Neural cell (in vitro differentiated cells): ENCODE measurements around the gene ACOXL. TPM values are rescaled to one million over a fixed set of nuclear protein-coding genes. Genes with fewer than 3 reads are reported as not detected.

Experiments
- H2AFZ ChIP-seq: fragments of 200-600, 300-800 bp; sonication (generic), shearing (Covaris generic); 2 replicates; pipeline ENCODE4 v1.6.0; 2014; ENCODE audit warnings: low read depth, mild to moderate bottlenecking, antibody characterized with exemption, low read length, moderate library complexity
- H3F3A ChIP-seq: fragments of 200-600 bp; shearing (Covaris generic); 2 replicates; pipeline ENCODE4 v1.6.1; 2016; ENCODE audit warnings: mild to moderate bottlenecking, moderate library complexity, mixed read lengths, antibody characterized with exemption, low read length; ENCODE audit not compliant: insufficient read depth, poor library complexity, severe bottlenecking
- H3K27ac ChIP-seq: fragments of 200-600, 300-800 bp; sonication (generic), shearing (Covaris generic); 2 replicates; pipeline ENCODE4 v1.5.1; 2014; ENCODE audit warnings: mild to moderate bottlenecking, low read length, moderate library complexity
- H3K27me3 ChIP-seq: fragments of 300-800, 200-600 bp; sonication (generic), shearing (Covaris generic); 2 replicates; pipeline ENCODE4 v1.6.0; 2014; ENCODE audit warnings: mild to moderate bottlenecking, low read depth, low read length, moderate library complexity; ENCODE audit not compliant: insufficient read depth
- H3K36me3 ChIP-seq: fragments of 300-800, 200-600 bp; sonication (generic), shearing (Covaris generic); 2 replicates; pipeline ENCODE4 v1.5.1; 2014; ENCODE audit warnings: mild to moderate bottlenecking, antibody characterized with exemption, low read length, moderate library complexity; ENCODE audit not compliant: insufficient read depth
- H3K4me2 ChIP-seq: fragments of 300-800, 200-600 bp; sonication (generic), shearing (Covaris generic); 2 replicates; pipeline ENCODE4 v1.6.0; 2014; ENCODE audit warnings: mild to moderate bottlenecking, low read length
- H3K4me3 ChIP-seq: fragments of 300-800, 200-600 bp; sonication (generic), shearing (Covaris generic); 2 replicates; pipeline ENCODE4 v1.5.1; 2014; ENCODE audit warnings: mild to moderate bottlenecking, low read length, moderate library complexity
- H3K79me2 ChIP-seq: fragments of 200-600 bp; shearing (Covaris generic); replicated peaks from 2 replicates; pipeline ENCODE4 v1.6.0; 2014; ENCODE audit warnings: mild to moderate bottlenecking, low read length, moderate library complexity; ENCODE audit not compliant: insufficient read depth
- H3K9ac ChIP-seq: fragments of 300-800, 200-600 bp; sonication (generic), shearing (Covaris generic); 2 replicates; pipeline ENCODE4 v1.6.1; 2016; ENCODE audit warnings: mild to moderate bottlenecking, low read length, mixed read lengths
- H3K9me2 ChIP-seq: fragments of 200-600 bp; shearing (Covaris generic); 2 replicates; pipeline ENCODE4 v1.6.1; 2016; ENCODE audit warnings: mild to moderate bottlenecking, low read length, mixed read lengths; ENCODE audit not compliant: insufficient read depth
- H3K9me3 ChIP-seq: fragments of 200-600, 300-800 bp; sonication (generic), shearing (Covaris generic); 2 replicates; pipeline ENCODE4 v1.6.1; 2016; ENCODE audit warnings: mild to moderate bottlenecking, mixed run types, low read length, moderate library complexity, mixed read lengths
- H4K20me1 ChIP-seq: fragments of 200-600 bp; shearing (Covaris generic); 2 replicates; pipeline ENCODE4 v1.6.1; 2016; ENCODE audit warnings: mild to moderate bottlenecking, mixed run types; ENCODE audit not compliant: insufficient read depth
- EP300 ChIP-seq: fragments of 450-650 bp; conservative IDR thresholded peaks from 2 replicates; pipeline ENCODE4 v1.6.1; 2014; ENCODE audit warnings: antibody characterized with exemption, mild to moderate bottlenecking, moderate library complexity; ENCODE audit not compliant: poor library complexity, severe bottlenecking
- EZH2 ChIP-seq: fragments of 200-600, 300-800 bp; shearing (Covaris generic), sonication (generic); IDR thresholded peaks from 2 replicates; pipeline ENCODE4 v1.6.1; 2014; ENCODE audit warnings: antibody characterized with exemption, low read length, borderline replicate concordance, mild to moderate bottlenecking; ENCODE audit not compliant: insufficient read depth, poor library complexity, severe bottlenecking
- MXI1 ChIP-seq: fragments of 450-650 bp; conservative IDR thresholded peaks from 2 replicates; pipeline ENCODE4 v1.6.1; 2014; ENCODE audit warnings: antibody characterized with exemption, mild to moderate bottlenecking; ENCODE audit not compliant: poor library complexity, severe bottlenecking
- POLR2AphosphoS5 ChIP-seq: IDR thresholded peaks from 2 replicates; pipeline ENCODE4 v1.6.1; 2012
- RAD21 ChIP-seq: fragments of 450-650 bp; conservative IDR thresholded peaks from 2 replicates; pipeline ENCODE4 v1.6.1; 2014; ENCODE audit warnings: antibody characterized with exemption, mild to moderate bottlenecking, moderate library complexity
- SMC3 ChIP-seq: fragments of 450-650 bp; conservative IDR thresholded peaks from 2 replicates; pipeline ENCODE4 v1.6.1; 2014; ENCODE audit warnings: antibody characterized with exemption, mild to moderate bottlenecking, moderate library complexity; ENCODE audit not compliant: poor library complexity
- TAF1 ChIP-seq: IDR thresholded peaks from 2 replicates; pipeline ENCODE4 v1.6.1; 2012; ENCODE audit warnings: low read depth
- polyA plus RNA-seq: library from polyadenylated mRNA; depleted of rRNA; stranded (reverse); fragments of >200 nt; gene quantifications from 2 replicates; pipeline ENCODE4 v1.2.3, GENCODE V29; 2014
- TF ChIP-seq, protein P1 (sequence below): fragments of 450-650 bp; IDR thresholded peaks from 2 replicates; pipeline ENCODE4 v1.5.1; 2014; ENCODE audit warnings: antibody characterized with exemption, mild to moderate bottlenecking, moderate library complexity; ENCODE audit not compliant: poor library complexity, severe bottlenecking
- TF ChIP-seq, protein P2 (sequence below): IDR thresholded peaks from 2 replicates; pipeline ENCODE4 v1.6.1; 2012; ENCODE audit warnings: borderline replicate concordance

ACOXL gene
- polyA plus RNA-seq, 1 donor from 2014 or later = not detected

DNA sequence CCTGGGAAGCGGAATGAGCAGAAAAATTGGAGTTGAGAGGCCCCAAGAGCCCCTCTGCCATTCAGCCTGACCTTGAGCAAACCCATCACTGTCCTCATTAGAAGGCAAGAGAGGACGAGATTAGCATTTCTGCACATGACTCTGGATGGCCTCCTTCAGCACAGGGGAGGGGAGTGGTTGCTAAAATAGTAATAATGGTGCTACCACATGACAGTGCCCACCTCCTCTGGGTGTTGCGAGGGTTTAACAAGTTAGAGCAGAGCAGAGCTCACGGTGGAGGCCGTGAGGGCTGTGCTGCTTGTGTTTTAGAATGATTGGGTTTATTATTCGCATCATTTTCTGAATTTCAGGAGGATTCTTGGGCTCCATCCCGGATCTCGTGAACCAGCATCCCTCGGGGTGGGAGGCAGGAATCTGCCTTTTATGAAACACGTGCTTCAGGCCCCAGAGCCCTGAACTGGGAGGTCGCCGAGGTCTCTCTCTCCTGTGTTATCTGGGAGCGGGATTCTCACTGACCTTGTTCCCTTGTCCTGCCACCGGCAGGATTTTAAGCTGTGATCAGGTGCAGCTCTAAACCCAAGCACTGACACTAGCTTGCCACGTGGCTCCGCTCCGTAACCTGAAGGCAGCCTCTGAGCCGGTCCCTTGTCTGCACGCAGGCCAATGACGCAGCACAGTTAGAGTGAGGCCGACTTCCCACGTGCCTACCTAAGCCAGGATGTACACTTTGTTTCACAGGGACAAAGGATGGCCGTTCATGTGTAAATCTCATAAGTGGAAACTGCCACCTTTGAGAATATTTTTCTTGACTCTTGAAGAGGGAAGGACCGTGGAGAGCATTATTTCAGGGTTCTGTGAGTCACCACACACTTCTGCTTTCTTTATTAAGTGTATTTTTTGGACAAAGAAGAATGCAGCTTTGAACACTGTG lies 142.3 kb downstream of the ACOXL start:
- Histone ChIP-seq H4K20me1 (no peaks in the 10 kb centered on the region), H3K9me3 (no peaks in the 10 kb centered on the region), H3K4me3 (no peak overlapping the region), H3K27me3 (no peaks in the 10 kb centered on the region), H3F3A (no peaks in the 10 kb centered on the region), H3K4me2 (no peak overlapping the region), H2AFZ (no peak overlapping the region), H3K36me3 (no peaks in the 10 kb centered on the region), H3K9me2 (no peaks in the 10 kb centered on the region), H3K27ac (no peak overlapping the region), H3K79me2 (no peaks in the 10 kb centered on the region), H3K9ac (no peak overlapping the region)
- no peak for TF ChIP-seq EZH2

- Histone ChIP-seq H3K4me2 (no peak overlapping the region), H4K20me1 (no peaks in the 10 kb centered on the region), H3K27me3 (no peaks in the 10 kb centered on the region), H3F3A (no peaks in the 10 kb centered on the region), H3K9me3 (no peaks in the 10 kb centered on the region), H3K27ac (no peak overlapping the region), H3K4me3 (no peak overlapping the region), H3K9ac (no peak overlapping the region), H3K79me2 (no peaks in the 10 kb centered on the region), H3K36me3 (no peaks in the 10 kb centered on the region), H2AFZ (no peak overlapping the region), H3K9me2 (no peaks in the 10 kb centered on the region)
- TF ChIP-seq MXI1 (no peak), TAF1 (no peak), RAD21 (no peak), EP300 (no peak), EZH2 (no peak), SMC3 (no peak), POLR2AphosphoS5 (no peak)
- TF ChIP-seq, protein P1, sequence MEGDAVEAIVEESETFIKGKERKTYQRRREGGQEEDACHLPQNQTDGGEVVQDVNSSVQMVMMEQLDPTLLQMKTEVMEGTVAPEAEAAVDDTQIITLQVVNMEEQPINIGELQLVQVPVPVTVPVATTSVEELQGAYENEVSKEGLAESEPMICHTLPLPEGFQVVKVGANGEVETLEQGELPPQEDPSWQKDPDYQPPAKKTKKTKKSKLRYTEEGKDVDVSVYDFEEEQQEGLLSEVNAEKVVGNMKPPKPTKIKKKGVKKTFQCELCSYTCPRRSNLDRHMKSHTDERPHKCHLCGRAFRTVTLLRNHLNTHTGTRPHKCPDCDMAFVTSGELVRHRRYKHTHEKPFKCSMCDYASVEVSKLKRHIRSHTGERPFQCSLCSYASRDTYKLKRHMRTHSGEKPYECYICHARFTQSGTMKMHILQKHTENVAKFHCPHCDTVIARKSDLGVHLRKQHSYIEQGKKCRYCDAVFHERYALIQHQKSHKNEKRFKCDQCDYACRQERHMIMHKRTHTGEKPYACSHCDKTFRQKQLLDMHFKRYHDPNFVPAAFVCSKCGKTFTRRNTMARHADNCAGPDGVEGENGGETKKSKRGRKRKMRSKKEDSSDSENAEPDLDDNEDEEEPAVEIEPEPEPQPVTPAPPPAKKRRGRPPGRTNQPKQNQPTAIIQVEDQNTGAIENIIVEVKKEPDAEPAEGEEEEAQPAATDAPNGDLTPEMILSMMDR = no peak
- TF ChIP-seq, protein P2, sequence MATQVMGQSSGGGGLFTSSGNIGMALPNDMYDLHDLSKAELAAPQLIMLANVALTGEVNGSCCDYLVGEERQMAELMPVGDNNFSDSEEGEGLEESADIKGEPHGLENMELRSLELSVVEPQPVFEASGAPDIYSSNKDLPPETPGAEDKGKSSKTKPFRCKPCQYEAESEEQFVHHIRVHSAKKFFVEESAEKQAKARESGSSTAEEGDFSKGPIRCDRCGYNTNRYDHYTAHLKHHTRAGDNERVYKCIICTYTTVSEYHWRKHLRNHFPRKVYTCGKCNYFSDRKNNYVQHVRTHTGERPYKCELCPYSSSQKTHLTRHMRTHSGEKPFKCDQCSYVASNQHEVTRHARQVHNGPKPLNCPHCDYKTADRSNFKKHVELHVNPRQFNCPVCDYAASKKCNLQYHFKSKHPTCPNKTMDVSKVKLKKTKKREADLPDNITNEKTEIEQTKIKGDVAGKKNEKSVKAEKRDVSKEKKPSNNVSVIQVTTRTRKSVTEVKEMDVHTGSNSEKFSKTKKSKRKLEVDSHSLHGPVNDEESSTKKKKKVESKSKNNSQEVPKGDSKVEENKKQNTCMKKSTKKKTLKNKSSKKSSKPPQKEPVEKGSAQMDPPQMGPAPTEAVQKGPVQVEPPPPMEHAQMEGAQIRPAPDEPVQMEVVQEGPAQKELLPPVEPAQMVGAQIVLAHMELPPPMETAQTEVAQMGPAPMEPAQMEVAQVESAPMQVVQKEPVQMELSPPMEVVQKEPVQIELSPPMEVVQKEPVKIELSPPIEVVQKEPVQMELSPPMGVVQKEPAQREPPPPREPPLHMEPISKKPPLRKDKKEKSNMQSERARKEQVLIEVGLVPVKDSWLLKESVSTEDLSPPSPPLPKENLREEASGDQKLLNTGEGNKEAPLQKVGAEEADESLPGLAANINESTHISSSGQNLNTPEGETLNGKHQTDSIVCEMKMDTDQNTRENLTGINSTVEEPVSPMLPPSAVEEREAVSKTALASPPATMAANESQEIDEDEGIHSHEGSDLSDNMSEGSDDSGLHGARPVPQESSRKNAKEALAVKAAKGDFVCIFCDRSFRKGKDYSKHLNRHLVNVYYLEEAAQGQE = no peak
Observed at GRCh38 chr2:110875384-110875725, 143.0 kb downstream of the ACOXL start.
